IPS-NIHi7 (cell line): ENCODE results near the gene ASGR1.
"Not testable (repeated sequence)": the region's sequence is repeated elsewhere in the genome, so short reads cannot be mapped to it uniquely, and the experiment has no call there.

ENCODE experiments used
- DNase-seq: peaks from one replicate; pipeline ENCODE4 v3.0.0; 2012; ENCODE audit warnings: mixed read lengths; ENCODE audit errors: extremely low spot score

The ASGR1 gene

GRCh38 chr17:7166873-7167272 is 12.3 kb downstream of the ASGR1 start:
- DNase-seq, result no peak

- DNase-seq, result not testable (repeated sequence)
Observed at GRCh38 chr17:7159571-7159970, 19.6 kb downstream of the ASGR1 start.

GRCh38 chr17:7158424-7158823 is 20.7 kb downstream of the ASGR1 start:
- not testable (repeated sequence) for DNase-seq

- peak; percentile 24 for DNase-seq
Observed at GRCh38 chr17:7156342-7156940, 22.7 kb downstream of the ASGR1 start.

- no peak for DNase-seq
Observed at GRCh38 chr17:7147772-7148171, 31.4 kb downstream of the ASGR1 start.

- no peak for DNase-seq
Observed at GRCh38 chr17:7146115-7146514, 33.1 kb downstream of the ASGR1 start.

GRCh38 chr17:7144213-7144612 is 35.0 kb downstream of the ASGR1 start:
- no peak for DNase-seq

GRCh38 chr17:7141824-7142223 is 37.3 kb downstream of the ASGR1 start:
- no peak for DNase-seq

GRCh38 chr17:7139400-7139799 is 39.8 kb downstream of the ASGR1 start:
- DNase-seq, result no peak

GRCh38 chr17:7138800-7139381 is 40.3 kb downstream of the ASGR1 start:
- no peak for DNase-seq

- no peak for DNase-seq
Observed at GRCh38 chr17:7137171-7137943, 41.8 kb downstream of the ASGR1 start.

GRCh38 chr17:7136266-7136877 is 42.8 kb downstream of the ASGR1 start:
- DNase-seq, result peak; percentile 58

- no peak for DNase-seq
Observed at GRCh38 chr17:7133916-7134315, 45.3 kb downstream of the ASGR1 start.

- peak; percentile 45 for DNase-seq
Observed at GRCh38 chr17:7133424-7133823, 45.7 kb downstream of the ASGR1 start.

- DNase-seq, result peak; percentile 84
Observed at GRCh38 chr17:7132511-7133094, 46.6 kb downstream of the ASGR1 start.

- DNase-seq, result no peak
Observed at GRCh38 chr17:7131423-7131791, 47.8 kb downstream of the ASGR1 start.

GRCh38 chr17:7130621-7131422 is 48.3 kb downstream of the ASGR1 start:
- DNase-seq, result no peak

- no peak for DNase-seq
Observed at GRCh38 chr17:7129311-7129710, 49.9 kb downstream of the ASGR1 start.

- no peak for DNase-seq
Observed at GRCh38 chr17:7128160-7128559, 51.0 kb downstream of the ASGR1 start.

GRCh38 chr17:7127501-7127900 is 51.7 kb downstream of the ASGR1 start:
- DNase-seq, result not testable (repeated sequence)

GRCh38 chr17:7126386-7126785 is 52.8 kb downstream of the ASGR1 start:
- not testable (repeated sequence) for DNase-seq
